WI38 (cell line): ENCODE measurements around the gene TIGD3.

Source experiments
- H3K4me3 ChIP-seq: 2 replicates; pipeline ENCODE4 v1.5.1; 2011; ENCODE audit warnings: low read depth, mild to moderate bottlenecking, control low read depth, low read length
- CTCF ChIP-seq: IDR thresholded peaks from 2 replicates; pipeline ENCODE4 v1.5.1; 2012; ENCODE audit warnings: low read depth, mild to moderate bottlenecking, control low read depth, low read length

TIGD3 gene

DNA sequence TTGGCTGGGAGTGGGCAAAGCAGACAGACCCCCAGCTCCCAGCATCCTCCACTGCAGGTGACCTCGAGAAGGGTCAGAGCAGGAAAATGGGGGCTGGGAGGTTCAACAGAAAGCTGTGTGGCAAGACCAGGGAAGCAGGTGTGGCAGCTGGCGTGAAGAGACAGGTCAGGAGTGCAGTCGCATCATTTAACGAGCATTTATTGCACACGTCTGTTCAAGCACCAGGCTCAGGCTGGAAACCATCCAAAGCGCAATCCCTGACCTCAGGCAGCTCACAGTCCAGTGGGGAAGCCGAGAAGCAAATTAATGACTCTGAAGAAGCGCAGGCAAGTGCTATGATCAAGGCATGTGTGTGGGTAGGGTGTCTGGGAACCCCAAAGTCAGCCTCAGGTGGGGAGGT lies 20.5 kb downstream of the TIGD3 start:
- no peak overlapping the region for H3K4me3 ChIP-seq
- no peak for TF ChIP-seq CTCF

DNA sequence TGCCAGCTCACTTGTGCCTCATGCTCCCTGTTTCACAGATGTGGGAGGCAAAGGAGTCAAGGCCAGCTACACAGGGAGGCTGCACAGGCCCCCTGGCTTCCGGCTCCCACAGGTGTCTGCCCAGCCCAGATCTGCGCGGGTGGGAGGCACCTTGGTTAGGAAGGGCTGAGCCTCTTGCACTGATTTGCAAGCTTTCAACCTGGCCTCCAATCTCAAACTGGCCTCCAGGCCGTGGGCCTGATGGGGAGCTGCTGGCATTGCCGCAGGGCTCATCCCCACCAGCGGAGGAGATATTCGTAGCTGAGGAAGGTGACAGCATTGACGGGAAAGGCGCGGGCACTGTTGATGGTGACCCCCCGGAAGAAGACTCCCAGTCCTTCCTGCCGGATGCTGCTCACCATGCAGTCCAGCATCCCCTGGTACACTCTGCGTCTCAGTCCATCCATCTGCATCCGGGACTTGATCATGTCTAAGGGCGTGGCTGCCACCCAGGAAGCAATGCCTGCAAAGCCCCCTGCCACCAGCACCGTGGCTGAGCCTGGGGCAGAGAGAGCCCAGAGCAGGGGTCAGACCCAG lies 21.7 kb downstream of the TIGD3 start:
- no peak for TF ChIP-seq CTCF
- no peak overlapping the region for H3K4me3 ChIP-seq

DNA sequence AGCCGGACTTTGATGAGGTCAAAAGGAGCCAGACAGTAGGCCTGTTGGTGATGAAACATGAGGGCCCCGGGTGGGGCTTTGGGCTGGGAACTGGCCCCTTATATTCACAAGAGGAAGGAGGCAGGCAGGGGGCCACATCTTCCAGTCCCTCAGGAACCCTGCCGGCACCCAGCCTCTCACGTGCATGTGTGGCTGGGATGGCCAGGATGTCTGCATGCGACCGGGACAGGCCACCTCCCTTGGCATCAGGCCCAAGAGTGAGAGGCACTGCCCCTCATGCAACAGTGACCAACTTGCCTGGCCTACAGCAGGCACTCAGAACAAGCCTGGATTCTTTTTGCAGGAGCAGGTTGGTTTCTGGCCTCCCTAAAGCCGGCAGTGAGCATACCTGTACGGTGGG lies 22.5 kb downstream of the TIGD3 start:
- no peak for TF ChIP-seq CTCF
- H3K4me3 ChIP-seq = no peak overlapping the region

DNA sequence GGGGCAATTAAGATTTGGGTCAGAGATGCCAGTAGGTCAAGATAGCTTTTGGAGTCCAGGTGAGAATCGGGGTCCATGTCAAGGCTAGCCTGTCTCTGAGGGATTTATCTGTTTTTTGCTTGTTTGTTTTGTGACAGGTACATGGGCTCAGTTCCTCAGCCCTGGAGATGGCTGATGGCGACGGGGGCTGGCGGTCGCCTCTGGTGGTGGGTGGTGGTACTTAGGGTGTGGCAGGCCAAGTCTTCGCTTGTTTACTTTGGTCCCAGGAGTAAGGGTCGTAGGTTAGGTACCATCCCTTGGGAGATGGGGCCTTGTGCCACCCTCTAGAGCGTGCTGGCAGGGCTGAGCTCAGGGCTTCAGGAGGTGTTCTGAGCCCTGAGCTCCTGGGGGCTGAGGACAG lies 23.2 kb downstream of the TIGD3 start:
- H3K4me3 ChIP-seq = no peak overlapping the region

GRCh38 chr11:65378208-65378927 lies 23.8 kb downstream of the TIGD3 start:
- no peak for TF ChIP-seq CTCF
- H3K4me3 ChIP-seq = no peak overlapping the region

More for the DNA sequence above, 23.2 kb downstream of the TIGD3 start:
- no peak for TF ChIP-seq CTCF

GRCh38 chr11:65378928-65379638 lies 24.5 kb downstream of the TIGD3 start:
- no peak overlapping the region for H3K4me3 ChIP-seq
- no peak for TF ChIP-seq CTCF
